Rectal smooth muscle tissue (tissue), 1 donor: Measurements from ENCODE around the gene SLC6A3.

ENCODE experiments used
- H3K27ac ChIP-seq: one replicate; pipeline ENCODE4 v1.7.0; 2013; ENCODE audit warnings: low read depth, low read length, inconsistent platforms
- H3K27me3 ChIP-seq: one replicate; pipeline ENCODE4 v1.7.0; 2013; ENCODE audit warnings: low read length; ENCODE audit not compliant: control insufficient read depth, insufficient read depth
- H3K36me3 ChIP-seq: one replicate; pipeline ENCODE4 v1.7.0; 2013; ENCODE audit warnings: low read length; ENCODE audit not compliant: control insufficient read depth, insufficient read depth
- H3K4me1 ChIP-seq: one replicate; pipeline ENCODE4 v1.7.0; 2013; ENCODE audit warnings: low read length; ENCODE audit not compliant: control insufficient read depth, insufficient read depth
- H3K4me3 ChIP-seq: one replicate; pipeline ENCODE4 v1.7.0; 2013; ENCODE audit warnings: low read length
- H3K9ac ChIP-seq: one replicate; pipeline ENCODE4 v1.7.0; 2013; ENCODE audit warnings: low read length

The SLC6A3 gene

GRCh38 chr5:1410156-1411014, 34.9 kb downstream of the SLC6A3 start:
- Histone ChIP-seq H3K9ac (no peak overlapping the region), H3K4me1 (no peaks in the 10 kb centered on the region), H3K36me3 (no peaks in the 10 kb centered on the region), H3K27me3 (no peaks in the 10 kb centered on the region), H3K27ac (no peak overlapping the region), H3K4me3 (no peak overlapping the region)

GRCh38 chr5:1409381-1410110, 35.7 kb downstream of the SLC6A3 start:
- Histone ChIP-seq H3K4me3 (no peak overlapping the region), H3K9ac (no peak overlapping the region), H3K27me3 (no peaks in the 10 kb centered on the region), H3K27ac (no peak overlapping the region), H3K36me3 (no peaks in the 10 kb centered on the region), H3K4me1 (no peaks in the 10 kb centered on the region)

GRCh38 chr5:1406681-1407640, 38.3 kb downstream of the SLC6A3 start:
- no peak overlapping the region for H3K4me3 ChIP-seq
- no peaks in the 10 kb centered on the region for H3K36me3 ChIP-seq
- H3K4me1 ChIP-seq, result no peaks in the 10 kb centered on the region
- H3K9ac ChIP-seq, result no peak overlapping the region
- no peaks in the 10 kb centered on the region for H3K27me3 ChIP-seq
- no peak overlapping the region for H3K27ac ChIP-seq

- H3K27ac ChIP-seq, result no peak overlapping the region
- H3K9ac ChIP-seq, result no peak overlapping the region
- no peaks in the 10 kb centered on the region for H3K4me1 ChIP-seq
- H3K27me3 ChIP-seq, result no peaks in the 10 kb centered on the region
- no peak overlapping the region for H3K4me3 ChIP-seq
- H3K36me3 ChIP-seq, result no peaks in the 10 kb centered on the region
These were observed 39.4 kb downstream of the SLC6A3 start for GRCh38 chr5:1405539-1406530.

GRCh38 chr5:1405121-1405520, 40.1 kb downstream of the SLC6A3 start:
- Histone ChIP-seq H3K9ac (no peak overlapping the region), H3K4me3 (no peak overlapping the region), H3K27ac (no peak overlapping the region), H3K36me3 (no peaks in the 10 kb centered on the region), H3K4me1 (no peaks in the 10 kb centered on the region), H3K27me3 (no peaks in the 10 kb centered on the region)

- H3K4me3 ChIP-seq, result no peak overlapping the region
- no peaks in the 10 kb centered on the region for H3K36me3 ChIP-seq
- H3K9ac ChIP-seq, result no peak overlapping the region
- no peak overlapping the region for H3K27ac ChIP-seq
- H3K27me3 ChIP-seq, result no peaks in the 10 kb centered on the region
- no peaks in the 10 kb centered on the region for H3K4me1 ChIP-seq
These were observed 41.2 kb downstream of the SLC6A3 start for GRCh38 chr5:1404062-1404461.

- H3K9ac ChIP-seq, result no peak overlapping the region
- no peaks in the 10 kb centered on the region for H3K27me3 ChIP-seq
- no peaks in the 10 kb centered on the region for H3K36me3 ChIP-seq
- H3K27ac ChIP-seq, result no peak overlapping the region
- no peaks in the 10 kb centered on the region for H3K4me1 ChIP-seq
- H3K4me3 ChIP-seq, result no peak overlapping the region
These were observed 42.5 kb downstream of the SLC6A3 start for GRCh38 chr5:1402611-1403255.

- Histone ChIP-seq H3K4me1 (no peaks in the 10 kb centered on the region), H3K27ac (no peak overlapping the region), H3K4me3 (no peak overlapping the region), H3K36me3 (no peaks in the 10 kb centered on the region), H3K27me3 (no peaks in the 10 kb centered on the region), H3K9ac (no peak overlapping the region)
These were observed 43.6 kb downstream of the SLC6A3 start for GRCh38 chr5:1401536-1402138.

- Histone ChIP-seq H3K4me1 (no peaks in the 10 kb centered on the region), H3K36me3 (no peaks in the 10 kb centered on the region), H3K27me3 (no peaks in the 10 kb centered on the region), H3K27ac (no peak overlapping the region), H3K4me3 (no peak overlapping the region), H3K9ac (no peak overlapping the region)
These were observed 44.3 kb downstream of the SLC6A3 start for GRCh38 chr5:1400936-1401335.

- Histone ChIP-seq H3K4me3 (no peak overlapping the region), H3K4me1 (no peaks in the 10 kb centered on the region), H3K9ac (no peak overlapping the region), H3K36me3 (no peaks in the 10 kb centered on the region), H3K27me3 (no peaks in the 10 kb centered on the region), H3K27ac (no peak overlapping the region)
These were observed 44.9 kb downstream of the SLC6A3 start for GRCh38 chr5:1400211-1400855.
